CD14-positive monocyte (primary cell): ENCODE data around the gene EMC6. TPM values are rescaled to one million over a fixed set of nuclear protein-coding genes. Genes with fewer than 3 reads are reported as not detected.

ENCODE experiments used
- DNase-seq, 3 donors: peaks; one replicate each; pipeline ENCODE4 v3.0.0-alpha.2; 2011 to 2022
- H2AFZ ChIP-seq: 2 replicates; pipeline ENCODE4 v1.6.0; 2012; ENCODE audit warnings: mild to moderate bottlenecking, low read depth, low read length, inconsistent platforms; ENCODE audit not compliant: insufficient read depth, poor library complexity, severe bottlenecking
- H3K27ac ChIP-seq, 2 donors: 1 replicate in 1 of 2; 2 replicates in 1 of 2; pipeline ENCODE4 v1.5.1; 2012 to 2013; ENCODE audit warnings: low read length in 2 of 2, control low read depth in 1 of 2, inconsistent platforms in 1 of 2, low read depth in 1 of 2, mild to moderate bottlenecking in 1 of 2
- H3K27me3 ChIP-seq, 2 donors: one replicate each; pipeline versions ENCODE4 v1.6.0 to v1.6.1; 2011 to 2013; ENCODE audit warnings: low read length in 2 of 2; ENCODE audit not compliant: control insufficient read depth in 2 of 2, insufficient read depth in 2 of 2
- H3K36me3 ChIP-seq, 2 donors: replicated peaks in 1 of 2; 1 replicate in 1 of 2; 2 replicates in 1 of 2; pipeline versions ENCODE4 v1.5.1 to v1.6.1; 2012 to 2013; ENCODE audit warnings: low read length in 2 of 2, control low read depth in 1 of 2, inconsistent platforms in 1 of 2, mild to moderate bottlenecking in 1 of 2; ENCODE audit not compliant: insufficient read depth in 2 of 2, control insufficient read depth in 1 of 2
- H3K4me1 ChIP-seq, 2 donors: 1 replicate in 1 of 2; 2 replicates in 1 of 2; pipeline versions ENCODE4 v1.5.1 to v1.6.1; 2012 to 2013; ENCODE audit warnings: low read length in 2 of 2, control low read depth in 1 of 2, inconsistent platforms in 1 of 2, mild to moderate bottlenecking in 1 of 2, moderate library complexity in 1 of 2; ENCODE audit not compliant: insufficient read depth in 2 of 2, control insufficient read depth in 1 of 2
- H3K4me2 ChIP-seq: replicated peaks from 2 replicates; pipeline ENCODE3; 2012; ENCODE audit warnings: low read length, moderate library complexity, mild to moderate bottlenecking; ENCODE audit not compliant: poor library complexity, severe bottlenecking; ENCODE audit errors: extremely low read depth
- H3K4me3 ChIP-seq, 3 experiments: fragments of 200-600 bp in 1 of 3; sonication (generic) in 1 of 3; replicated peaks in 1 of 3; 1 replicate in 2 of 3; 2 replicates in 1 of 3; pipeline ENCODE4 v1.5.1; 2011 to 2013; ENCODE audit warnings: low read length in 3 of 3, mild to moderate bottlenecking in 3 of 3, control low read depth in 2 of 3, low read depth in 2 of 3, inconsistent platforms in 1 of 3, moderate library complexity in 1 of 3
- H3K79me2 ChIP-seq: 2 replicates; pipeline ENCODE4 v1.6.0; 2012; ENCODE audit warnings: mild to moderate bottlenecking, control low read depth, inconsistent platforms, low read length, moderate library complexity; ENCODE audit not compliant: insufficient read depth
- H3K9ac ChIP-seq: 2 replicates; pipeline ENCODE4 v1.6.0; 2017; ENCODE audit warnings: low read length, mild to moderate bottlenecking; ENCODE audit not compliant: insufficient read depth, poor library complexity, severe bottlenecking
- H3K9me3 ChIP-seq, 2 donors: replicated peaks in 1 of 2; 1 replicate in 1 of 2; 2 replicates in 1 of 2; pipeline versions ENCODE4 v1.5.1 to v1.6.1; 2012 to 2013; ENCODE audit warnings: low read length in 2 of 2, control low read depth in 1 of 2; ENCODE audit not compliant: control insufficient read depth in 1 of 2, insufficient read depth in 1 of 2
- H4K20me1 ChIP-seq: 2 replicates; pipeline ENCODE4 v1.6.0; 2012; ENCODE audit warnings: mild to moderate bottlenecking, low read length, control low read depth, moderate library complexity; ENCODE audit not compliant: insufficient read depth
- H3K27ac Mint-ChIP-seq, 7 donors: one replicate each; pipeline ENCODE4 v1.8.0; 2020; ENCODE audit warnings: mild to moderate bottlenecking in 7 of 7, mixed read lengths in 7 of 7, moderate library complexity in 6 of 7, inconsistent platforms in 2 of 7
- H3K27me3 Mint-ChIP-seq, 3 donors: one replicate each; pipeline ENCODE4 v1.8.0; 2021 to 2022; ENCODE audit warnings: low read depth in 3 of 3, mild to moderate bottlenecking in 3 of 3, mixed read lengths in 3 of 3, moderate library complexity in 3 of 3, inconsistent platforms in 1 of 3
- H3K36me3 Mint-ChIP-seq, 2 donors: one replicate each; pipeline ENCODE4 v1.8.0; 2020; ENCODE audit warnings: mixed read lengths in 2 of 2, inconsistent platforms in 1 of 2, mild to moderate bottlenecking in 1 of 2
- H3K4me1 Mint-ChIP-seq: one replicate; pipeline ENCODE4 v1.8.0; 2020; ENCODE audit warnings: mild to moderate bottlenecking, mixed read lengths
- H3K4me3 Mint-ChIP-seq, 2 donors: one replicate each; pipeline ENCODE4 v1.8.0; 2020; ENCODE audit warnings: mild to moderate bottlenecking in 2 of 2, mixed read lengths in 2 of 2, moderate library complexity in 1 of 2
- H3K9me3 Mint-ChIP-seq, 7 donors: one replicate each; pipeline ENCODE4 v1.8.0; 2020 to 2022; ENCODE audit warnings: mixed read lengths in 7 of 7, mild to moderate bottlenecking in 6 of 7, moderate library complexity in 6 of 7, inconsistent platforms in 2 of 7
- CTCF ChIP-seq: fragments of 200-600 bp; IDR thresholded peaks from one replicate; pipeline ENCODE4 v1.8.0; 2022; ENCODE audit warnings: antibody characterized with exemption, mild to moderate bottlenecking
- WGBS: methylation state at CpG from one replicate; pipeline ENCODE4 v1.1.5; 2013; ENCODE audit warnings: missing lambda C conversion rate; ENCODE audit not compliant: insufficient coverage; 5-methylcytosine and 5-hydroxymethylcytosine counted together
- intact Hi-C, 2 donors: fragments of 100-400 bp; cut with micrococcal nuclease; formaldehyde crosslinking; loops; one replicate each; pipeline versions ENCODE4 v1.15.0 to v1.15.1; 2023
- polyA plus RNA-seq, 3 donors: library from polyadenylated mRNA; depleted of rRNA in 1 of 3; unstranded in 2 of 3; stranded (reverse) in 1 of 3; fragments of 300-500 nt in 2 of 3; fragments of >200 nt in 1 of 3; fragmentation: Illumina TruSeq in 2 of 3; gene quantifications; 1 replicate in 2 of 3; 2 replicates in 1 of 3; pipeline ENCODE4 v1.2.3, GENCODE V29; 2012 to 2021

The EMC6 gene
- polyA plus RNA-seq, 3 donors: 24.4 to 118 (median 105) TPM

GRCh38 chr17:3645310-3645709, 23.3 kb upstream of the EMC6 start:
- Histone ChIP-seq H3K4me3 (no peak overlapping the region), H3K4me2 (no peak overlapping the region), H3K79me2 (no peaks in the 10 kb centered on the region), H4K20me1 (no peaks in the 10 kb centered on the region), H3K27ac (no peak overlapping the region), H3K36me3 (peaks cover 11 to 50% of the 10 kb centered on the region in 2 donors), H3K4me1 (peaks cover 4 to 7% of the 10 kb centered on the region in 2 donors), H3K9ac (no peak overlapping the region), H2AFZ (no peak overlapping the region), H3K27me3 (no peaks in the 10 kb centered on the region), H3K9me3 (no peaks in the 10 kb centered on the region)
- intact Hi-C loops: no loop called here
- Mint-ChIP-seq H3K4me1 (peaks cover 7% of the 10 kb centered on the region), H3K27me3 (peaks cover 0 to 3% (median 0%) of the 10 kb centered on the region in 3 donors), H3K9me3 (no peaks in the 10 kb centered on the region), H3K36me3 (peaks cover 34 to 73% of the 10 kb centered on the region in 2 donors), H3K4me3 (no peak overlapping the region), H3K27ac (peak overlapping the region in 2 of 7 donors; percentile 12 to 36)
- no peak for TF ChIP-seq CTCF
- 71% methylated on average over 3 of the region's 5 CpGs for WGBS
- DNase-seq: no peak

- Histone ChIP-seq H2AFZ (no peak overlapping the region), H4K20me1 (no peaks in the 10 kb centered on the region), H3K27me3 (no peaks in the 10 kb centered on the region), H3K79me2 (no peaks in the 10 kb centered on the region), H3K9ac (no peak overlapping the region), H3K4me1 (no peaks in the 10 kb centered on the region), H3K4me3 (no peak overlapping the region), H3K27ac (no peak overlapping the region), H3K4me2 (no peak overlapping the region), H3K36me3 (peaks cover 11 to 53% of the 10 kb centered on the region in 2 donors), H3K9me3 (no peaks in the 10 kb centered on the region)
- Mint-ChIP-seq H3K9me3 (no peaks in the 10 kb centered on the region), H3K4me1 (no peaks in the 10 kb centered on the region), H3K27ac (no peak overlapping the region), H3K27me3 (peaks cover 0 to 3% (median 0%) of the 10 kb centered on the region in 3 donors), H3K36me3 (peaks cover 38 to 80% of the 10 kb centered on the region in 2 donors), H3K4me3 (no peak overlapping the region)
- no peak for DNase-seq
- intact Hi-C loops: no loop called here
- no peak for TF ChIP-seq CTCF
- WGBS: 90% methylated on average over 12 of the region's 12 CpGs
Measured at GRCh38 chr17:3647251-3647650, 21.4 kb upstream of the EMC6 start.
